ENCODE data around the gene IDH3G.

Gene IDH3G

DNA sequence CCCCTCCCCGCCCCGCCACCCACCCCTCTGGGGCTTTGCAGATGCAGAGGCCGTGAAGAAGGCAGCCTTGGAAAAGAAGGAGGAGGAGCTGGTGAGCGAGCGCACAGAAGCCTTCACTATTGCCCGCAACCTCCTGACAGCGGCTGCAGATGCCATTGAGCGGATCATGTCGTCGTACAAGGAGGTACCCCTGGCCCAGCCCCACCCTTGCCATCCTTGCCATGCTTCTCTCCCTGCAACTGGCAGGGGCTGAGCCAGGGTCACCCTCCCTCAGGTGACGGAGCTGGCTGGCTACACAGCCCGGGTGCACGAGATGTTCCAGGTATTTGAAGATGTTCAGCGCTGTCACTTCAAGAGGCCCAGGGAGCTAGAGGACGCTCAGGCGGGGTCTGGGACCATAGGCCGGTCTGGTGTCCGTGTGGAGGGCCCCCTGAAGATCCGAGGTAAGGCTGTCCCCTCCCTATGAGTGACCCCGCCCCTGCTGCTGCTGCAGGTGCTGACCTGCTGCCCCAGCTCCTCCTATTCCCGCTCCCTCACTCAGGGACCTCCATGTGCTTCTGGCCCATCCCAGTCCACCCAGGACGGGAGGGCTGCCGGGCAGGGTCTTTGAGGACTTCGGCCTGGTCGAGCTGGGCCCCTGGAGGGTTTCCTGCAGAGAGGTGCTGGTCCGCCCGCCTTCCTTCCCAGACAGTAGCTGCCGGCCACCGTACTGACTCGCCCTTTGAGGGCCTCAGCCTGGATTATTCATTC is 57.9 kb downstream of the IDH3G start:
- TF ChIP-seq TCF12 (IDR thresholded peaks at IDR 0.05; ENCODE audit: low read depth): no peak
- TF ChIP-seq, protein P1, sequence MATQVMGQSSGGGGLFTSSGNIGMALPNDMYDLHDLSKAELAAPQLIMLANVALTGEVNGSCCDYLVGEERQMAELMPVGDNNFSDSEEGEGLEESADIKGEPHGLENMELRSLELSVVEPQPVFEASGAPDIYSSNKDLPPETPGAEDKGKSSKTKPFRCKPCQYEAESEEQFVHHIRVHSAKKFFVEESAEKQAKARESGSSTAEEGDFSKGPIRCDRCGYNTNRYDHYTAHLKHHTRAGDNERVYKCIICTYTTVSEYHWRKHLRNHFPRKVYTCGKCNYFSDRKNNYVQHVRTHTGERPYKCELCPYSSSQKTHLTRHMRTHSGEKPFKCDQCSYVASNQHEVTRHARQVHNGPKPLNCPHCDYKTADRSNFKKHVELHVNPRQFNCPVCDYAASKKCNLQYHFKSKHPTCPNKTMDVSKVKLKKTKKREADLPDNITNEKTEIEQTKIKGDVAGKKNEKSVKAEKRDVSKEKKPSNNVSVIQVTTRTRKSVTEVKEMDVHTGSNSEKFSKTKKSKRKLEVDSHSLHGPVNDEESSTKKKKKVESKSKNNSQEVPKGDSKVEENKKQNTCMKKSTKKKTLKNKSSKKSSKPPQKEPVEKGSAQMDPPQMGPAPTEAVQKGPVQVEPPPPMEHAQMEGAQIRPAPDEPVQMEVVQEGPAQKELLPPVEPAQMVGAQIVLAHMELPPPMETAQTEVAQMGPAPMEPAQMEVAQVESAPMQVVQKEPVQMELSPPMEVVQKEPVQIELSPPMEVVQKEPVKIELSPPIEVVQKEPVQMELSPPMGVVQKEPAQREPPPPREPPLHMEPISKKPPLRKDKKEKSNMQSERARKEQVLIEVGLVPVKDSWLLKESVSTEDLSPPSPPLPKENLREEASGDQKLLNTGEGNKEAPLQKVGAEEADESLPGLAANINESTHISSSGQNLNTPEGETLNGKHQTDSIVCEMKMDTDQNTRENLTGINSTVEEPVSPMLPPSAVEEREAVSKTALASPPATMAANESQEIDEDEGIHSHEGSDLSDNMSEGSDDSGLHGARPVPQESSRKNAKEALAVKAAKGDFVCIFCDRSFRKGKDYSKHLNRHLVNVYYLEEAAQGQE (IDR thresholded peaks at IDR 0.05; ENCODE audit: low read depth): no peak
- no peak for TF ChIP-seq YY1 (IDR thresholded peaks at IDR 0.05; ENCODE audit: low read depth)
- TF ChIP-seq EP300 (IDR thresholded peaks at IDR 0.05; ENCODE audit: borderline replicate concordance): no peak
- no peak for TF ChIP-seq CREB1 (IDR thresholded peaks at IDR 0.05; ENCODE audit: low read depth)
- no peak for TF ChIP-seq TAF1 (IDR thresholded peaks at IDR 0.05; ENCODE audit: low read depth)

All from Ishikawa (cell line).